ENCODE measurements around the gene FKBP6. TPM values are rescaled to one million over a fixed set of nuclear protein-coding genes. Genes with fewer than 3 reads are reported as not detected.

Gene FKBP6, protein sequence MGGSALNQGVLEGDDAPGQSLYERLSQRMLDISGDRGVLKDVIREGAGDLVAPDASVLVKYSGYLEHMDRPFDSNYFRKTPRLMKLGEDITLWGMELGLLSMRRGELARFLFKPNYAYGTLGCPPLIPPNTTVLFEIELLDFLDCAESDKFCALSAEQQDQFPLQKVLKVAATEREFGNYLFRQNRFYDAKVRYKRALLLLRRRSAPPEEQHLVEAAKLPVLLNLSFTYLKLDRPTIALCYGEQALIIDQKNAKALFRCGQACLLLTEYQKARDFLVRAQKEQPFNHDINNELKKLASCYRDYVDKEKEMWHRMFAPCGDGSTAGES
- not detected in 2 replicates for total RNA-seq

DNA sequence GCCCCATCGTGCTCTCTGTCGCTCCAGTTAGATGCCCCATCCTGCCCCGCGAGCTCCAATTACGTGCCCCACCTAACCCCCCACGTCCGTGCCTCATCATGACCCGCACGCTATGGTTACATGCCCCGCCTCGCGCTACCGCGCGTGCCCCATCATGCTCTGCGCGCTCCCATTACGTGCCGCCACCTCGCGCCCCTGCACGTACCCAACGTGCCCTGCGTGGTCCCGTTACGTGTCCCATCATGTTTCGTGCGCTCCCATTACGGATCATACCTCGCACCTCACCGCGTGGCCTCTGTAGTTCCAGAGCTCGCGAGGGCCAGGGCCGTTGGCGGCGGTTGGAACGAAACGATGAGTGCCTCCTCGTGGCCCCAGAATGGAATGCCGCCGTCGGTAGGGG is at the start of gene FKBP6, which contains the start of gene TRIM50:
Gene FKBP6 (plus strand): TSS at position 240 of the 400 bp plus-strand sequence. CDS start 268 bp downstream, outside the sequence.
Gene TRIM50 (minus strand): TSS at position 161 of the 400 bp plus-strand sequence. CDS start 3,295 bp downstream, outside the sequence.

DNA sequence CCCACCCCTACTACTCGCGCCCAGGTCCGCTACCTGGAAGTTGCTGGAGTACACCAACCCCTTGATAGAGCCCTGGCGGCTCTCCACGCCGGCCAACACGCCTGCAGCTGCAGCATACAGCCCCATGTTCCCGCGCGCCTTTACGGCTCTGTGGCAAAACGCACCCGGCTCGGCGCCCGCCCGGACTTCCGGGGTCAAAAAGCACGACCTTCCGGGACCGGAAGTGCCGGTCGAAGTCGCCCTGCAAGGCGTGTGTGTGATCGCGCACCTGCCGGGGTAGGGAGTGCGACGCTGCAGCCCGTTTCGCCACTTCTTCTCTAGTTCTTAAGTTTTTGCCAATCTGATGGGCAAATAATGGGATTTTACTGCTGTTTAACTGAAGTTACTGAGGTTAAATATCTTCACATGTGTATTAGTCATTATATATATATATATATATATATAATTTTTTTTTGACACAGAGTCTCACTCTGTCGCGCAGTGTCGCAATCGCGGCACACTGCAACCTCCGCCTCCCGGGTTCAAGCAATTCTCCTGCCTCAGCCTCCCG is 19.2 kb upstream of the FKBP6 start, which contains the start of gene NSUN5:
Gene NSUN5 (minus strand): TSS at position 162 of the 550 bp plus-strand sequence. CDS start 36 bp downstream, at position 126.

Other genes with a start within 250 kb of the FKBP6 start
- gene SPDYE9, start 242.1 kb upstream of the FKBP6 start, total RNA-seq = not detected in 2 replicates
- gene NSUN5, start 19.3 kb upstream of the FKBP6 start, total RNA-seq = 6.0 and 7.8 TPM in 2 replicates
- gene TRIM50, start 79 bp upstream of the FKBP6 start, total RNA-seq = not detected in 2 replicates
- gene FZD9, start 105.6 kb downstream of the FKBP6 start, total RNA-seq = 0.27 and 0.94 TPM in 2 replicates
- 47.0 and 51.6 TPM in 2 replicates for gene BAZ1B, start 194.1 kb downstream of the FKBP6 start, total RNA-seq
- 18.8 and 19.2 TPM in 2 replicates for gene BCL7B, start 229.5 kb downstream of the FKBP6 start, total RNA-seq